Heart right ventricle (tissue), 16 donors: ENCODE results near the gene SLC37A2. TPM values are rescaled to one million over a fixed set of nuclear protein-coding genes. Genes with fewer than 3 reads are reported as not detected.

Source experiments
- ATAC-seq, 8 donors: fragments of 200-7000 bp; cut with Tn5 transposase; one replicate each; pipeline ENCODE4 v1.9.1; 2020; ENCODE audit warnings: mild to moderate bottlenecking in 8 of 8, moderate library complexity in 8 of 8, moderate number of reproducible peaks in 1 of 8
- DNase-seq, 2 donors: peaks; one replicate each; pipeline ENCODE4 v3.0.0-alpha.2; 2020
- H3K27ac ChIP-seq, 10 donors: fragments of 200-600 bp; sonication (generic) in 2 of 10; one replicate each; pipeline versions ENCODE4 v1.5.0 to v1.8.0; 2020 to 2022; ENCODE audit warnings: mild to moderate bottlenecking in 3 of 10
- H3K27me3 ChIP-seq, 7 donors: fragments of 200-600 bp; one replicate each; pipeline ENCODE4 v1.8.0; 2021 to 2022; ENCODE audit warnings: mild to moderate bottlenecking in 2 of 7
- H3K36me3 ChIP-seq, 9 donors: fragments of 200-600 bp; sonication (generic) in 1 of 9; one replicate each; pipeline versions ENCODE4 v1.5.0 to v1.8.0; 2020 to 2022; ENCODE audit warnings: mild to moderate bottlenecking in 2 of 9
- H3K4me1 ChIP-seq, 9 donors: fragments of 200-600 bp; sonication (generic) in 1 of 9; one replicate each; pipeline versions ENCODE4 v1.5.0 to v1.8.0; 2020 to 2022; ENCODE audit warnings: mild to moderate bottlenecking in 4 of 9
- H3K4me3 ChIP-seq, 10 donors: fragments of 200-600 bp; sonication (generic) in 2 of 10; one replicate each; pipeline versions ENCODE4 v1.5.0 to v1.8.0; 2020 to 2022; ENCODE audit warnings: mild to moderate bottlenecking in 7 of 10, moderate library complexity in 2 of 10
- H3K9me3 ChIP-seq, 11 donors: fragments of 200-600 bp in 10 of 11; sonication (generic) in 2 of 11; one replicate each; pipeline versions ENCODE4 v1.5.0 to v1.8.0; 2013 to 2022; ENCODE audit warnings: mild to moderate bottlenecking in 2 of 11, control low read depth in 1 of 11, moderate library complexity in 1 of 11
- whole genome bisulfite sequencing, 2 donors: extraction: QIAGEN DNeasy Blood & Tissue Kit; methylation state at CpG; one replicate each; pipeline ENCODE4 v1.1.7; 2013; ENCODE audit warnings: inconsistent platforms in 1 of 2; 5-methylcytosine and 5-hydroxymethylcytosine counted together
- intact Hi-C, 10 donors: fragments of 100-400 bp; cut with DNase I; formaldehyde crosslinking; loops; one replicate each; pipeline versions ENCODE4 v1.11.1 to v1.14.2; 2022
- polyA plus RNA-seq, 2 donors: library from polyadenylated mRNA; stranded (reverse); fragments of 200-250 nt; gene quantifications; one replicate each; pipeline ENCODE4 v1.2.3, GENCODE V29; 2013
- total RNA-seq, 10 donors: library from RNA; stranded (reverse); fragmentation: NEBNext Ultra II Directional in 3 of 10; extraction: Animal tissue kit (Norgen Biotek cat#: 25700) in 3 of 10; gene quantifications; one replicate each; pipeline versions ENCODE4 v1.2.1 to v1.2.4, GENCODE V29; 2021 to 2023
- TF ChIP-seq, protein P1 (sequence below), 9 donors: fragments of 200-600 bp; sonication (generic) in 2 of 9; IDR thresholded peaks; one replicate each; pipeline versions ENCODE4 v1.5.0 to v1.8.0; 2021 to 2022; ENCODE audit warnings: antibody characterized with exemption in 9 of 9, mild to moderate bottlenecking in 5 of 9, moderate library complexity in 1 of 9
- donor health status: Arrhythmogenic right ventricular cardiomyopathy.
- donor health status: ischemic (EF 13 %, LVEDD 7.1; RV severe dilation, severe dysfunction).
- donor health status: healthy with polysubstance abuse.
- donor health status: DM: no; HTN: yes; CAD: no.
- donor health status: DM: no; HTN: no; CAD: no.
- donor health status: ischemic (EF 25% LVEDD 6.9; RV normal size, moderate dysfunction).
- donor health status: ischemic (EF 25% LVEDD 5.7; RV mildly dilated, moderate dysfunction).
- donor health status: healthy.
- donor health status: DM: yes; HTN: yes; CAD: no.
- donor health status: Ischemic cardiomyopathy.
- donor health status: ischemic (EF 35%, LVEDD 5.7; RV mildly dilated, moderate dysfunction).
- donor health status: nonischemic (EF 11% LVEDD 7.7; RV severe dilation, severe dysfunction).
- donor health status: DM: yes; HTN: yes; CAD: no.
- donor health status: PGD.
- donor health status: ischemic (EF 29% LVEDD 5.4; RV normal size, mild dysfunction).
- donor health status: nonischemic (EF 23%, LVEDD 6.1; RV moderate dilation, normal function).

SLC37A2 gene
- total and polyA plus RNA-seq, 12 donors, result 0.74 to 10.5 (median 1.3) TPM

- intact Hi-C loops, result no loop called here
- Histone ChIP-seq H3K27me3 (peaks cover 0 to 17% (median 10%) of the 10 kb centered on the region in 7 donors), H3K4me1 (peaks cover 0 to 14% (median 0%) of the 10 kb centered on the region in 9 donors), H3K4me3 (no peak overlapping the region), H3K27ac (peak overlapping the region in 2 of 10 donors; percentile 1 to 15), H3K9me3 (no peaks in the 10 kb centered on the region), H3K36me3 (no peaks in the 10 kb centered on the region)
- no peak for ATAC-seq
- TF ChIP-seq, protein P1, sequence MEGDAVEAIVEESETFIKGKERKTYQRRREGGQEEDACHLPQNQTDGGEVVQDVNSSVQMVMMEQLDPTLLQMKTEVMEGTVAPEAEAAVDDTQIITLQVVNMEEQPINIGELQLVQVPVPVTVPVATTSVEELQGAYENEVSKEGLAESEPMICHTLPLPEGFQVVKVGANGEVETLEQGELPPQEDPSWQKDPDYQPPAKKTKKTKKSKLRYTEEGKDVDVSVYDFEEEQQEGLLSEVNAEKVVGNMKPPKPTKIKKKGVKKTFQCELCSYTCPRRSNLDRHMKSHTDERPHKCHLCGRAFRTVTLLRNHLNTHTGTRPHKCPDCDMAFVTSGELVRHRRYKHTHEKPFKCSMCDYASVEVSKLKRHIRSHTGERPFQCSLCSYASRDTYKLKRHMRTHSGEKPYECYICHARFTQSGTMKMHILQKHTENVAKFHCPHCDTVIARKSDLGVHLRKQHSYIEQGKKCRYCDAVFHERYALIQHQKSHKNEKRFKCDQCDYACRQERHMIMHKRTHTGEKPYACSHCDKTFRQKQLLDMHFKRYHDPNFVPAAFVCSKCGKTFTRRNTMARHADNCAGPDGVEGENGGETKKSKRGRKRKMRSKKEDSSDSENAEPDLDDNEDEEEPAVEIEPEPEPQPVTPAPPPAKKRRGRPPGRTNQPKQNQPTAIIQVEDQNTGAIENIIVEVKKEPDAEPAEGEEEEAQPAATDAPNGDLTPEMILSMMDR (IDR thresholded peaks at IDR 0.05), result no peak
- DNase-seq, result no peak
- WGBS, 2 donors, result 84 to 87% methylated on average over 4 of the region's 4 CpGs
These were observed 60.3 kb downstream of the SLC37A2 start for GRCh38 chr11:125123194-125123946.

DNA sequence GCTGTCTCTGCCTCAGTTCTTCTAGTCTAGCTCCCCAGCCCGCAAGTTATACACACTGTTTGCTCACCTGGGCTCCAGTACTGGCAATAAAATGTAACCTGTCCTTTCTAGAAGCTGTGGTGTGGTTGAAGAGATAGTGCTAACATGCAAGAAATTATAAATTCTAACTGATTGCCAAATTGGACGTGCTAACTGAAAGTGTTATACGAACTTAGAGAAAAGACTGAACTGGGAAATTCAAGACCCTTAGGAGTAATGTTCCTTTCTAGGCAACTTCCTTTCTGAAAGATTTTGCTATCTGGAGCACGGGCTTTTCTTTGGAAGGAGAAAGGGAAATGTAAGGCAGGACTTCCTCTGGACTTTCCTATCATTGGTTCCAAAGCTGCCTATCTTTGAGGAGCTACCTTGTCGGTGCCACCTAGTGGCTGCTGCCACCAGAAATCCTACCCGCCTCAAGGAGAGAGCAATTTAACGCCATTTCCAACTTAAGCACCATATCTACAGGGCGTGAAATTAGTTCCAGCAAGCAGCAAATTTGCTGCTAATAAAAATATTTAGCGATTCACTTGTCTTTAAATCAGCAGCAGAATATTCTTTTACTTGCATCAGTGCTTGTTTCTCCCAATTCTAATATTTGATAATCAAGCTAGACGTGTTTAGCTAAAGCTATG, 61.0 kb downstream of the SLC37A2 start:
- WGBS, 2 donors, result 60 to 66% methylated on average over 10 of the region's 10 CpGs
- peaks cover 0 to 14% (median 0%) of the 10 kb centered on the region in 9 donors for H3K4me1 ChIP-seq
- TF ChIP-seq, protein P1 (IDR thresholded peaks at IDR 0.05), result peak in 8 of 9 donors; percentile 27 to 63 (median 46)
- DNase-seq (peak; percentile 43 to 49), ATAC-seq (peak; percentile 55 to 93 (median 80))
- H3K4me3 ChIP-seq, result no peak overlapping the region
- intact Hi-C loops, result no loop called here
- peak overlapping the region in 2 of 10 donors; percentile 1 to 15 for H3K27ac ChIP-seq
- no peaks in the 10 kb centered on the region for H3K9me3 ChIP-seq
- no peaks in the 10 kb centered on the region for H3K36me3 ChIP-seq
- H3K27me3 ChIP-seq, result peaks cover 0 to 22% (median 7%) of the 10 kb centered on the region in 7 donors

DNA sequence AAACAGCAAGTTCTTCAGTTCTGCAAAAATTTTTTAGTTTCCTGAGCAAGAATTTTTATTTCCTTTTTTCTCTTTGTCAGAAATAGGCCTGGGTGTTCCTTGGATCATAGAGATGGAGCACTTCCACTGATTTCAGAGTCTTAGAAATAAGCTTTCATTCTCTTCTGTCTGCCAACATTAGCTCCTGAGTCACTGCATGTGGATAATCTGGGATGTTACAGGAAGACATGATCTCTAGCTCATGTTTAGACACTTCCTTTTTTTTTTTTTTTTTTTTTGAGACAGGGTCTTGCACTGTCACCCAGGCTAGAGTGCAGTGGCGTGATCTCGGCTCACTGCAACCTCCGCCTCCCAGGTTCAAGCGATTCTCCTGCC, 61.5 kb downstream of the SLC37A2 start:
- WGBS, 2 donors, result 83 to 91% methylated on average over 4 of the region's 4 CpGs
- H3K27ac ChIP-seq, result peak overlapping the region in 1 of 10 donors; percentile 15
- H3K9me3 ChIP-seq, result no peaks in the 10 kb centered on the region
- intact Hi-C loops, result no loop called here
- DNase-seq (no peak), ATAC-seq (peak in 2 of 8 donors; percentile 14 to 29)
- peaks cover 0 to 27% (median 12%) of the 10 kb centered on the region in 7 donors for H3K27me3 ChIP-seq
- TF ChIP-seq, protein P1 (IDR thresholded peaks at IDR 0.05), result no peak
- H3K4me3 ChIP-seq, result no peak overlapping the region
- no peaks in the 10 kb centered on the region for H3K36me3 ChIP-seq
- peaks cover 0 to 14% (median 0%) of the 10 kb centered on the region in 9 donors for H3K4me1 ChIP-seq

DNA sequence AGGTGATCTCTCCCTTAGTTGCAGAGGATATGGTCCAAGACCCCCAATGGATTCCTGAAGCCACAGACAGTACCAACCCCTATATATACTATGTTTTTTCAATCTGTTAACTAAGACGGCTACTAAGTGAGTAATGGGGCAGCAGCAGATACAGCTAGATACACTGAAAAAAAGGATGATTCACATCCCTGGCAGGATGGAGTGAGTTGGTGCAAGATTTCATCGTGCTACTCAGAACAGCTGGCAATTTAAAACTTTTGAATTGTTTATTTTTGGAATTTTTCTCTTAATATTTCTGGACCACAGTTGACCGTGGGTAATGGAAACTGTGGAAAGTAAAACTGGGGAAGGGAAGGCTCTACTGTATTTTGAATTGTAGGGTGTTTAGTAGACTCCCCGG, 65.3 kb downstream of the SLC37A2 start:
- 77% methylated on average over 4 of the region's 4 CpGs for WGBS, 2 donors

More for the DNA sequence above, 65.3 kb downstream of the SLC37A2 start:
- intact Hi-C loops, result no loop called here
- Histone ChIP-seq H3K4me3 (no peak overlapping the region), H3K9me3 (no peaks in the 10 kb centered on the region), H3K27ac (no peak overlapping the region), H3K27me3 (peaks cover 0 to 42% (median 15%) of the 10 kb centered on the region in 7 donors), H3K36me3 (no peaks in the 10 kb centered on the region), H3K4me1 (peaks cover 0 to 12% (median 0%) of the 10 kb centered on the region in 9 donors)
- DNase-seq (no peak), ATAC-seq (no peak)
- TF ChIP-seq, protein P1 (IDR thresholded peaks at IDR 0.05), result no peak
